HCEC 1CT (cell line): Measurements from ENCODE around the gene ELOVL7.
"Not testable (repeated sequence)": the region's sequence is repeated elsewhere in the genome, so short reads cannot be mapped to it uniquely, and the experiment has no call there.

Experiments
- DNase-seq: peaks from one replicate; pipeline ENCODE4 v3.0.0-alpha.2; 2017

The ELOVL7 gene

GRCh38 chr5:60829490-60830266 is 14.4 kb downstream of the ELOVL7 start:
- DNase-seq: no peak

DNA sequence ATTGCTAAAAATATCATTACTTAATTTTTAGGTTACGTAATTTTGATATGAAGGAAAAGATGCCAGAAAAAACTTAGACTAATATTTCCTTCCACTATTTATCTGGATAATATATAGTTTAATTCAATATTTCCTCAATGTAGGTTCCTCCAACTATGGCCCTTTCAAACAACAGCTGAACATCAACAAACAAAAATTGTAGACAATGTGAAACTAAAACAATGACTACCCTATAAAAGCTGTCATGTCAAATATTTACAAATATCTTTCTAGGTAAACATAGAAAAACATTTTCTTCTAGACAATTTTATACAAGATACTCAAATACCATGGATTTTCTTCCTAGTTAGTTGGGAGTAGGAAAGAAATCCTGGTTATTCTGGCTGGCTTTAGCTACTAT is 16.9 kb downstream of the ELOVL7 start:
- no peak for DNase-seq

GRCh38 chr5:60826653-60827052 is 17.4 kb downstream of the ELOVL7 start:
- DNase-seq: no peak

GRCh38 chr5:60823574-60823973 is 20.5 kb downstream of the ELOVL7 start:
- DNase-seq: no peak

GRCh38 chr5:60822285-60822556 is 21.8 kb downstream of the ELOVL7 start:
- DNase-seq: no peak

DNA sequence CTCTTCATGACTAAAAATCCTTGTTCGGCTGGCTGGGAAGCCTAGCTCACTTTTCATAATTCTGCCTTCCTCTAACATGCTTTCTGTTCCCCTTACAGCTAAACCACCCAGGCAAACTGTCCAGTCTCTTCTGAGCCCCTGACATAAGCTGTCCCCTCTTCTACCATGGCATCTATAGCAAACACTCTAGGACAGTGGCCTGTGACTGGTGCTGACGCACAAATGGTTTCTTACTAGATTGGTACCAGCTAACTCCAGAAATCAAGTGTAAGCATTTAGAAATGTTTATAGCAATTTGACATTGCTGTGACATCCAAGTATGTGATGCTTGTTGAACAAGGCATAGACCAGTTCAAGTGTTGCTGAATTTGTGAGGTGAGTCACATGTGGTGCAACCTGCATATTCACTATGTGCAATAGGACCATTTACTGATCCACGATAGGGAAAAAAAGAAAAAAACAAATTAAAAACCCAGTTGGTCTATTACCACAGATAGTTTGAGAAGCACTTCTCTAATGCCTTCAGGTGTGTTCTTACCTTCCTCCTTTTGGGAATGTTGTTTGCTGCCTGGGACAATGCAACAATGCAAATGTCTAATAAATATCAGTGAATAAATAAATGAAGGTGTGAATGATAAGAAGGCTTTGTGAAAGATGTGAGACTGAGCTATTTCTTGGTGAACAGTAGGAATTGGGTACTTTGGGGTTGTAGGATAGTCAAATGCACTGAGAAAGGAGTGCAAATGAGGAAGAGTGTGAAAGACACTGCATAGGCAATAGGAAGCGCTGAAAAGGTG is 22.4 kb downstream of the ELOVL7 start:
- no peak for DNase-seq

GRCh38 chr5:60820593-60821487 is 23.2 kb downstream of the ELOVL7 start:
- DNase-seq: no peak

GRCh38 chr5:60816138-60816537 is 27.9 kb downstream of the ELOVL7 start:
- not testable (repeated sequence) for DNase-seq

- no peak for DNase-seq
Measured at GRCh38 chr5:60814498-60814897, 29.6 kb downstream of the ELOVL7 start.

DNA sequence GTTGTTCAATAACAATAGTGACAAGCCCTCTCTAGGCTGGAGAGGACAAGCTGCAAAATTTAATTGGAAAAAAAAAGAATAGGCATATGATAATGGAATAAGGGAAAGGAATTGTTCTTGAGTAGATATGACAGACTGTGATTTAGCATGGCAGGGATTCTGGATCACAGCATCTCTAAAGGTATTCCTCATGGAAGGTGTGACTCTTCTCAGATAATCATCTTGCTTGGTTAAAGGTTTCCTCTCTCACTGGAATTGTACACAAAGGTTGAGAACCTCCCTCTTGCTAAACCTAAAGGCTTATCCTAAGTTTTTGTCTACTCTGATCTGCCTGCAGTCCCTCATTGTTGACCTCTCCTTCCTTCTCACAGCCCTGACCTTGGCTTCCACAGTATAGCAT is 31.6 kb downstream of the ELOVL7 start:
- DNase-seq: no peak

DNA sequence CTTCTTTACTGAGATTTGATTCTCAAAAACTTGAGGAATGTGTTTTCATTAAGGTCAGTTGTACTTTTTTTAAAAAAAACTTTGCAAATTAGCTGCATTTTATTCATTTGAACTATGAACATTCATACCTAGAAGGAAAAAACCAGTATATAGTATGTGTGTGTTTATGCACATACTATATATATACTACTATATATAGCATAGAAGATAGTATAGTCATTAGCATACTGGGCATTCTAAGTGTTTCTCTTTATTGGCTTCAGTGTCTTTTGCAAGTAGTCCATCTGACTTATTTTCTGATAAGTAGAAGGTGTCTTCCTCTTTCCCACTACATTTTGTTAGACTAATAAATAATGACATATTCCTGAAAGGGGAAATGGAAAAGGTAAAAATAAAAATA is 33.0 kb downstream of the ELOVL7 start:
- no peak for DNase-seq

- DNase-seq: peak; percentile 30
Measured at GRCh38 chr5:60810438-60811085, 33.5 kb downstream of the ELOVL7 start.

DNA sequence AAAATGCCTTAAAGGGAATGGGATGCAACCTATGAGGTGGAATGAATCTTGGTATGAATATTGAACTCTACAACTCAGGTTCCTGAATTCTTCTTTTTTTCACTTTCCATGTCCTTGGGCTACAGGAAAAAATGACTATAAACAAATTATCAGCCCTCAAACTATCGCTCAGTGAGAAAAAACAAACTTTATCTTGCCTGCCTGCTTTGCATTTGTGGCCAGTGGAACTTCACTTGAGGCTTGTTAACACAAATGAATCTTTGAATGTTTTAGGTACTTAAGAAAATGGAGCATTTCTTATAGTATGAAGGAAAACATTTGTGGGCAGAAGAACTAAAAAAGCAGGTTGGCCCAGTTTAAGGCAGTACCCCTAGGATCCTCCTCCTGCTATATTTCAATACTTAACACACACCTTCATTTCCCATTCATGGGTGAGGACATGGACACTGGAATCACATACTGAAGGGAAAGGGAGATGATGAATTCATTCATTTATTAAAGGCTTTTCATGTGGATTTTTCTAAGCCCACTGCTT is 34.1 kb downstream of the ELOVL7 start:
- no peak for DNase-seq

DNA sequence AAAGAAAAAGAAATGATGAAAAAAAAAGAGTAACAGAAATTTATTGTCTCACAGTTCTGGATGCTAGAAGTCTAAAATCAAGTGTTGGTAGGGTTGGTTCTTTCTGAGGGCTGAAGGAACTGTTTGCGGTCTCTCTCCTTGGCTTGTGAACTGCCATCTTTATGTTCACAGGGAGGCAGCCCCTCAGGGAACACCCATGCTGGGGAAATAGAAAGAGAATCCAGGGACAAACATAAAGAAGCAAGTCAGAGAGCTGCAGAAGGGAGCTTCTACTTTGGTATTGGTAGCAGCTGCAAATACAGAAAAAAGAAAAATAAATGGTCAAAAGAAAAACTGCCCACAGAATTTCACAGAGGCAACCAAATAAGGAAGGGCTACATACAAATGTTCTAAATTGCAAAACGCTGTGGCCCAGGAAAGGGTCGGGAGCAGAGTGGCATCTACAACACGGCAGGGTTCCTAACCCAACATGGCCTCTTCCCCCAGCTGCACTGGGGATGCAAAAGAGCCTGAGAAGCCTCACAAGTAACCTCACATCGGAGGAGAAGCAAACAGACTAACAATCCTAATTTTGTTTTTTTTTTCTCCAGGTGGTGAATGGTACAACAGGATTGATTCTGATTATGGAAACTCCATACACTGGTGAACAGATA is 37.4 kb downstream of the ELOVL7 start:
- no peak for DNase-seq

DNA sequence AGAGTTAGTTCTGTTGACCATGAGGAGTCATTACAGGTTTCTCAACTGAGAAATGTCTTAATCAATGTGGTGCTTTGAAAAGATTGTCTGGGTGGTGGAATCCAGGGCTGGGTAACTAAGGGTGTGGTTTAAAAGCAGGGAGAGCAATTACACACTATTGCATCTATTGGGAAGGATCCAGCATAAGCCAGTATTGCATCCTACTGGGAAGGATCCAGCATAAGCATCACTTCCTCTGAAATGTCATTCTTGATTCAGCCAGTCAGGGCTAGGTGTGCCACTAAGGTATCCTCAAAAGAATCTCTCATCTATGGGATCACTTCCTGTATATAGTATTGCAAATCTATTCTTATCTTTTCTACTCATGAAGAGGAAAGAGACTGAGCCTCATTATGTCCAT is 38.6 kb downstream of the ELOVL7 start:
- DNase-seq: no peak

- no peak for DNase-seq
Measured at GRCh38 chr5:60803712-60804111, 40.4 kb downstream of the ELOVL7 start.

DNA sequence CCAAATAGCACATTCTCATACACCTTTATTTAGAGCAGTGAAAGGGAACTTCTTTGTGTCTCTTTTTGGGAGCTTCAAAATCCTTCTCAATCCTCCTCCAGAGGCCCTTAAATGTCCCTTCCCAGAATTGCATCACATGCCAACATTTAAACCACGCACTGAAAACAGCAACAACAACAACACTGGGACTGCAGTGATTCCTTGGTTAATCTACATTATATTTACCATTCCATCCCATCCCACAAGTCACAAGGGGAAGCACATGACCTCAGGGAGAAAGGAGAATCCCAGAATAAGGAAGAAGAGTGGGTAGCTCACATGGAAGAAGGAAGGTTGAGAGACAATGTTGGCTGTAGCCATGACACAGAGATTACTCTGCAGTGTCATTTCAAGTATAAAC is 41.1 kb downstream of the ELOVL7 start:
- no peak for DNase-seq

DNA sequence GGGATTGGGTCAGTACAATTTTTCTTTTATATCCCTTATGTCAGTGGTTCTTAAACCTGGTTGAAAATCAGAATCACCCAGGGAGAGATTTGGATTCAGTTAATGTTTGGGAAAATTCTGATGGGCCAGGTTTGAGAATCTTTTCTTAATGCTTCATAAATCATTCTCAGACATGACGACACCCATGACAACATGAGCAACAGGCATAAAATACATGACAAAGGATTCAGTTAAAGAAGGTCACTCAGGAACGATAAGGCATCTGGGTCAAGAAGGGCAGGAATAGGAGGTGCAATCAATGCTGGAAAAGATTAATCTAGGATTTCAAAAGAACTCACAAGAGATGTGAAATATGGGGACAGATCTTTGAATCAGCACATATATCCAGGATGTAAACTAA is 41.8 kb downstream of the ELOVL7 start:
- no peak for DNase-seq

DNA sequence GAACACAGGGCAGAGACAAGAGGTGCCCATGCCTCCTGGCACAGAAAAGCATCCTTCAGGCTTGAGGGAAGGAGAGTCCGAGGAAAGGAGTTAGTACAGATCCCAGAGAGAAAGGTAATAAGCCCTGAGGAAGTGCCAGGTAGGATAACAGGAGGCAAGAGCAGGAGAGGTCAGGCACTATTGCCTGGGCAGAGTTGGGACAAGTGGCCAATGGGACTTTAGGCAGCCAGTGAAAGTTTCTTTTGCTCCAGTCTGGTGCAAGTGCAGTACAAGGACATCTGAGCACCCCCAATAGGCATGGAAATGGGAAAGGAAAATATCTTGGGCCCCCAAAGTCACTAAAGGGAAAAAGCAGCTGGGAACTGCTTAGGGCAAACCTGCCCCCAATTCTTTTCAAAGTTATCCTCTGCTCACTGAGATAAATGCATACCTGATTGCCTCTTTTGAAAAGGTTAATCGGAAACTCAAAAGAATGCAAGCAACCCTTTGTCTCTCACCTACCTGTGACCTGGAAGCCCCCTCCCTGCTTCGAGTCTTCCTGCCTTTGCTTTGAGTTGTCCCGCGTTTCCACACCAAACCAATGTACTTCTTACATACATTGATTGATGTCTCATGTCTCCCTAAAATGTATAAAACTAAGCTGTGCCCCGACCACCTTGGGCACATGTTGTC is 46.5 kb downstream of the ELOVL7 start:
- no peak for DNase-seq

- not testable (repeated sequence) for DNase-seq
Measured at GRCh38 chr5:60795424-60795950, 48.6 kb downstream of the ELOVL7 start.

DNA sequence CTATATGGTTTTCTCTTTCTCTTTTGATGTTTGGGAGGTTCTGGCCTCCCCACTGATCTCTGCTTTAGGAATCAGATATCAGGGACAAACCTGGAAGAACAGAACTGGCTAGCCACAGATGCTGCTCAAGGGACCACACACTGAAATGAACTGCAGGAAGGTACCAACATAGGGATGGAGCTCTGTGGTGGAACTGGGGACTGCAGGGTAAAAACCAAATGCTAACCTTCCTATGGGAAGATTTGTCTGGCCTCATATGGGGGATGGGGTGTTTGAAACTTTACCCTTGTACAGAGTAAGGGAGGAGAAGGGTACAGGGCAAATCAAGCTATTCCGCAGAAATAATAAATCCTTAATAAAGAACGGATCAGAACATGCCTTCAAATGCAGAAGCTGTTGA is 49.4 kb downstream of the ELOVL7 start:
- DNase-seq: no peak
